Activated CD8-positive, alpha-beta T cell treated with anti-CD3 and anti-CD28 coated beads for 36 hours (primary cell): ENCODE measurements around the gene SCO2. TPM values are rescaled to one million over a fixed set of nuclear protein-coding genes. Genes with fewer than 3 reads are reported as not detected.

Experiments used
- ATAC-seq: fragments of 200-7000 bp; cut with Tn5 transposase; one replicate; pipeline ENCODE4 v1.10.0; 2021; ENCODE audit warnings: mild to moderate bottlenecking, moderate library complexity
- CTCF ChIA-PET: fragments of 350-600 bp; sonication (Branson Sonifier 250); formaldehyde crosslinking; loops from one replicate; lab custom pipeline; 2021; ENCODE audit warnings: antibody characterized with exemption; lab: Charles Lee
- POLR2A ChIA-PET: fragments of 350-600 bp; sonication (Branson Sonifier 250); formaldehyde crosslinking; loops from one replicate; lab custom pipeline; 2021; ENCODE audit warnings: antibody characterized with exemption; lab: Charles Lee
- DNase-seq: peaks from one replicate; pipeline ENCODE4 v3.0.0-alpha.2; 2020
- H3K27ac Mint-ChIP-seq: one replicate; pipeline ENCODE4 v1.8.0; 2021; ENCODE audit warnings: mild to moderate bottlenecking, mixed read lengths
- H3K27me3 Mint-ChIP-seq: one replicate; pipeline ENCODE4 v1.8.0; 2021; ENCODE audit warnings: mixed read lengths
- H3K36me3 Mint-ChIP-seq: one replicate; pipeline ENCODE4 v1.8.0; 2021; ENCODE audit warnings: low read depth, mixed read lengths
- H3K4me1 Mint-ChIP-seq: one replicate; pipeline ENCODE4 v1.8.0; 2021; ENCODE audit warnings: low read depth, mixed read lengths
- H3K4me3 Mint-ChIP-seq: one replicate; pipeline ENCODE4 v1.8.0; 2021; ENCODE audit warnings: mild to moderate bottlenecking, moderate library complexity, mixed read lengths
- H3K9me3 Mint-ChIP-seq: one replicate; pipeline ENCODE4 v1.8.0; 2021; ENCODE audit warnings: mixed read lengths
- CTCF ChIP-seq: fragments of 200-600 bp; IDR thresholded peaks from one replicate; pipeline ENCODE4 v1.8.0; 2022; ENCODE audit warnings: antibody characterized with exemption, mild to moderate bottlenecking
- intact Hi-C: fragments of 100-400 bp; cut with micrococcal nuclease; formaldehyde crosslinking; loops from one replicate; pipeline ENCODE4 v1.10.0; 2022
- total RNA-seq, 2 experiments: library from RNA; stranded (reverse); gene quantifications; one replicate each; pipeline ENCODE4 v1.2.3, GENCODE V29; 2021

Gene SCO2
- total RNA-seq, 2 experiments from 2014 or later: 2.7 TPM; not detected in 1

DNA sequence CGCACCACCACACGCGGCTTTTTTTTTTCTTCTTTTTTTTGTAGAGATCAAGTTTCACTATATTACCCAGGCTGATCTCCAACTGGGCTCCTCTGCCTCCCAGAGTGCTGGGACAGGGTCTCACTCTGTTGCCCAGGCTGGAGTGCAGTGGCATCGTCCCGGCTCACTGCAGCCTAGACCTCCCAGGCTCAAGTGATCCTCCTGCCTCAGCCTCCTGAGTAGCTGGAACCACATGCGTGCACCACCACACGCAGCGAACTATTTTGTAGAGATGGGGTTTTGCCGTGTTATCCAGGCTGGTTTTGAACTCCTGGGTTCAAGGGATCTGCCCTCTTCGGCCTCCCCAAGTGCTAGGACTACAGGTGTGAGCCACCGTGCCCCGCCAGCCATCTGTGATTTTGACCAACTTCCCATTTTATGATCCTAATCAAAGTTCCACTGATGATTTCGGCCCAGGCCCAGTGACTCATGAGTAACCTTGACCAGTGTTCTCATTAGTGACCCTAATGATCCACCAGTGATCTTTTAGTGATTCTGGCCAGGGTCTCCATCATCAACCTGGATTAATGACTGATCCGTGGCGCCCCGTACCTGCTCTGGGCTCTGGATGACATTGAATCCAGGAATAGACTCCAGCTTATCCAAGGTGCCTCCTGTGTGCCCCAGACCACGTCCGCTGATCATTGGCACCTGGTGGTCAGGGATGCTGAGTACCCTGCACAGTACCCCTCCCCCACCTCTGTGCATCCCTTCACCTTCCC, 2.7 kb upstream of the SCO2 start:
- CTCF ChIA-PET: interaction anchor here (0.9 to 4.3 kb wide), 5 partner anchors 20 to 92 kb away, joined by 3 to 67 read pairs (median 5); partner anchors contain the start of gene SYCE3
- H3K4me1 Mint-ChIP-seq: peaks cover 31% of the 10 kb centered on the region
- no peaks in the 10 kb centered on the region for H3K27me3 Mint-ChIP-seq
- intact Hi-C loops: loop anchor here (5.0 kb wide), 1 partner anchor 54 kb away; the partner anchor contains the start of gene CHKB
- POLR2A ChIA-PET: interaction anchor here (0.9 to 6.7 kb wide), 12 partner anchors 9 to 98 kb away, joined by 3 to 175 read pairs (median 7); partner anchors contain the start of genes CHKB, KLHDC7B, LMF2 and NCAPH2
- H3K4me3 Mint-ChIP-seq: peak overlapping the region; percentile 94
- peaks cover 27% of the 10 kb centered on the region for H3K36me3 Mint-ChIP-seq
- DNase-seq (no peak), ATAC-seq (no peak)
- peak overlapping the region; percentile 88 for H3K27ac Mint-ChIP-seq
- no peak for TF ChIP-seq CTCF
- no peaks in the 10 kb centered on the region for H3K9me3 Mint-ChIP-seq

- DNase-seq (peak; percentile 71), ATAC-seq (peak; percentile 11)
- Mint-ChIP-seq H3K4me1 (peaks cover 25% of the 10 kb centered on the region), H3K4me3 (peak overlapping the region; percentile 94), H3K27ac (peak overlapping the region; percentile 88), H3K27me3 (no peaks in the 10 kb centered on the region), H3K9me3 (no peaks in the 10 kb centered on the region), H3K36me3 (peaks cover 26% of the 10 kb centered on the region)
- ChIA-PET POLR2A (interaction anchor here (0.9 to 6.7 kb wide), 9 partner anchors 11 to 99 kb away, joined by 3 to 175 read pairs (median 8); partner anchors contain the start of genes CHKB, KLHDC7B, LMF2 and NCAPH2), CTCF (interaction anchor here (0.7 to 4.3 kb wide), 6 partner anchors 9 to 93 kb away, joined by 3 to 80 read pairs (median 37); partner anchors contain the start of genes LMF2, NCAPH2 and SYCE3)
- intact Hi-C loops: loop anchor here (5.0 kb wide), 1 partner anchor 55 kb away; the partner anchor contains the start of gene CHKB
- no peak for TF ChIP-seq CTCF
These were observed 1.7 kb upstream of the SCO2 start for GRCh38 chr22:50526834-50527801.

DNA sequence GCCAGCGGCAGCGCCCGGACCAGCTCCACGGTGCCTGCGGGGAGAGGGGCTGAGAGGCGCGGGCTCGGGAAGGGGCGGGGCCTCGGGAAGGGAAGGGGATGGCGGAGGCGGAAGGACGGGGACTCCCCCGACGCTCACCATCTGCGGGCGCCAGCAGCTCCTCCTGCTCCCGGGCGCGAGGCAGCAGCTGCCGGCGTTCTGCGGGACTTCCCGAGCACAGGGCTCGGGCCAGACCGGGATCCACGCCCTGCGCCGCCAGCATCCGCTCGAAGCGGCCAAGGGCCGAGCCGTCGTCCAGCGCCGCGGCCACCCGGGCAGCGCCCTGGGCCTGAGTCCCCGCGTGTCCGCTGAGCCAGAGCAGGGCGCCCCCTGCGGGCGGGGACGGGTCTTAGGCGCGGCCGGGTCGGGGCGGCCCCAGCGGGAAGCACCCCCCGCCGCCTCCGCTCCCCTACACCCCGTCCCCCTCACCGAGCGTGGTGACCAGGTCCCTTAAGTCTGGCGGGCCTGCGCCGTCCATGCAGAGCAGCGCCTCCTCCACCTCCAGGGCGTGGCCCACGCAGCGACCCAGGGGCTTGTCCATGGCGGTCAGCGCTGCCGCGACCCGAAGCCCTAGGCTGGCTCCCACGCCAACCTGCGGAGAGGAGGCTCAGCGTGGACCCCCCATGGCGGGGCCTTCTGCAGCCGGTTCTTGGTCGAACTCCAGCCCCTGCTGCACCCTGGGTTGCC, 873 bp upstream of the SCO2 start:
- ChIA-PET POLR2A (interaction anchor here (0.7 to 6.7 kb wide), 39 partner anchors 11 to 336 kb away, joined by 3 to 175 read pairs (median 5); partner anchors contain the start of genes ADM2, ARSA, CHKB and CPT1B), CTCF (interaction anchor here (0.8 to 4.3 kb wide), 43 partner anchors 9 to 564 kb away, joined by 3 to 80 read pairs (median 5); partner anchors contain the start of genes ARSA, CHKB, HDAC10 and KLHDC7B)
- intact Hi-C loops: loop anchor here (5.0 kb wide), 1 partner anchor 56 kb away; the partner anchor contains the start of gene CHKB
- TF ChIP-seq CTCF: peak; percentile 89
- no peaks in the 10 kb centered on the region for H3K27me3 Mint-ChIP-seq
- peak overlapping the region; percentile 88 for H3K27ac Mint-ChIP-seq
- peaks cover 26% of the 10 kb centered on the region for H3K36me3 Mint-ChIP-seq
- peak overlapping the region; percentile 94 for H3K4me3 Mint-ChIP-seq
- H3K9me3 Mint-ChIP-seq: no peaks in the 10 kb centered on the region
- ATAC-seq: peak; percentile 52
- H3K4me1 Mint-ChIP-seq: peaks cover 25% of the 10 kb centered on the region
- DNase-seq: peak; percentile 90

GRCh38 chr22:50525858-50526107, 385 bp upstream of the SCO2 start:
- no peak for DNase-seq
- H3K4me1 Mint-ChIP-seq: peaks cover 25% of the 10 kb centered on the region
- ChIA-PET CTCF (interaction anchor here (0.6 to 4.3 kb wide), 49 partner anchors 9 to 564 kb away, joined by 3 to 80 read pairs (median 4); partner anchors contain the start of genes ARSA, CHKB, HDAC10 and KLHDC7B), POLR2A (interaction anchor here (0.7 to 6.7 kb wide), 38 partner anchors 10 to 336 kb away, joined by 3 to 175 read pairs (median 4); partner anchors contain the start of genes ADM2, ARSA, CHKB and CPT1B)
- intact Hi-C loops: loop anchor here (5.0 kb wide), 1 partner anchor 57 kb away; the partner anchor contains the start of gene CHKB
- H3K27me3 Mint-ChIP-seq: no peaks in the 10 kb centered on the region
- H3K36me3 Mint-ChIP-seq: peaks cover 28% of the 10 kb centered on the region
- H3K4me3 Mint-ChIP-seq: peak overlapping the region; percentile 94
- ATAC-seq: no peak
- TF ChIP-seq CTCF: no peak
- peak overlapping the region; percentile 75 for H3K27ac Mint-ChIP-seq
- H3K9me3 Mint-ChIP-seq: no peaks in the 10 kb centered on the region
